T-cell (primary cell): ENCODE data around the gene HP1BP3. TPM values are rescaled to one million over a fixed set of nuclear protein-coding genes. Genes with fewer than 3 reads are reported as not detected.

Source experiments
- ATAC-seq, 4 experiments: fragments of 200-7000 bp in 3 of 4; fragments of 150-1000 bp in 1 of 4; cut with Tn5 transposase; replicated peaks in 1 of 4; 1 replicate in 3 of 4; 2 replicates in 1 of 4; pipeline ENCODE4 v1.10.0; 2021; ENCODE audit warnings: moderate library complexity in 3 of 4, mild to moderate bottlenecking in 2 of 4, moderate number of reproducible peaks in 1 of 4
- CTCF ChIA-PET, 2 donors: fragments of 300-600 bp; sonication (Branson Sonifier 250); formaldehyde crosslinking; loops; one replicate each; lab custom pipeline; 2022; ENCODE audit warnings: antibody characterized with exemption in 2 of 2; lab: Charles Lee
- POLR2A ChIA-PET, 2 donors: fragments of 300-600 bp; sonication (Branson Sonifier 250); formaldehyde crosslinking; loops; one replicate each; lab custom pipeline; 2022; ENCODE audit warnings: antibody characterized with exemption in 2 of 2; lab: Charles Lee
- DNase-seq, 35 experiments: peaks; one replicate each; pipeline versions ENCODE4 v3.0.0 to v3.0.0-alpha.2; 2013 to 2023
- H3K27ac ChIP-seq: one replicate; pipeline ENCODE4 v1.5.1; 2013; ENCODE audit warnings: low read length
- H3K27me3 ChIP-seq, 2 experiments: replicated peaks in 1 of 2; 1 replicate in 1 of 2; 2 replicates in 1 of 2; pipeline versions ENCODE4 v1.6.1 to v1.7.0; 2013; ENCODE audit warnings: low read length in 1 of 2, mixed read lengths in 1 of 2; ENCODE audit not compliant: control insufficient read depth in 2 of 2, insufficient read depth in 2 of 2; ENCODE audit errors: extremely low read depth in 1 of 2
- H3K36me3 ChIP-seq, 2 donors: 1 replicate in 1 of 2; 2 replicates in 1 of 2; pipeline versions ENCODE4 v1.6.1 to v1.7.0; 2013; ENCODE audit warnings: low read length in 1 of 2; ENCODE audit not compliant: control insufficient read depth in 2 of 2, insufficient read depth in 1 of 2; ENCODE audit errors: extremely low read depth in 1 of 2
- H3K4me1 ChIP-seq, 2 experiments: 1 replicate in 1 of 2; 2 replicates in 1 of 2; pipeline versions ENCODE4 v1.6.1 to v1.7.0; 2013; ENCODE audit warnings: low read length in 2 of 2, mixed read lengths in 1 of 2; ENCODE audit not compliant: insufficient read depth in 2 of 2, control insufficient read depth in 1 of 2; ENCODE audit errors: extremely low read depth in 1 of 2
- H3K4me3 ChIP-seq, 2 donors: 1 replicate in 1 of 2; 2 replicates in 1 of 2; pipeline versions ENCODE4 v1.5.1 to v1.7.0; 2013; ENCODE audit warnings: mild to moderate bottlenecking in 2 of 2, low read length in 1 of 2, moderate library complexity in 1 of 2; ENCODE audit not compliant: control insufficient read depth in 1 of 2; ENCODE audit errors: extremely low read depth in 1 of 2
- H3K9me3 ChIP-seq: 2 replicates; pipeline ENCODE4 v1.7.0; 2013
- H3K27ac Mint-ChIP-seq, 2 donors: one replicate each; pipeline ENCODE4 v1.8.0; 2020 to 2021; ENCODE audit warnings: mild to moderate bottlenecking in 2 of 2, mixed read lengths in 2 of 2
- H3K27me3 Mint-ChIP-seq, 2 donors: one replicate each; pipeline ENCODE4 v1.8.0; 2021 to 2022; ENCODE audit warnings: mixed read lengths in 2 of 2
- H3K36me3 Mint-ChIP-seq: one replicate; pipeline ENCODE4 v1.8.0; 2021; ENCODE audit warnings: mixed read lengths
- H3K4me1 Mint-ChIP-seq, 3 donors: one replicate each; pipeline ENCODE4 v1.8.0; 2020 to 2022; ENCODE audit warnings: mixed read lengths in 3 of 3, mild to moderate bottlenecking in 1 of 3
- H3K4me3 Mint-ChIP-seq, 3 donors: one replicate each; pipeline ENCODE4 v1.8.0; 2020 to 2022; ENCODE audit warnings: mild to moderate bottlenecking in 3 of 3, mixed read lengths in 3 of 3, moderate library complexity in 3 of 3
- H3K9me3 Mint-ChIP-seq, 3 donors: one replicate each; pipeline ENCODE4 v1.8.0; 2020 to 2022; ENCODE audit warnings: mixed read lengths in 3 of 3
- WGBS: methylation state at CpG from one replicate; pipeline ENCODE4 v1.1.5; 2013; ENCODE audit warnings: missing lambda C conversion rate; ENCODE audit not compliant: insufficient coverage; 5-methylcytosine and 5-hydroxymethylcytosine counted together
- total RNA-seq, 35 experiments: library from RNA in 6 of 35; stranded (reverse) in 6 of 35; fragments of 120-200 nt in 1 of 35; gene quantifications; one replicate each; pipeline versions ENCODE4 v1.2.1 to v1.2.4 and lab custom pipeline; 2013 to 2026

HP1BP3 gene
- total RNA-seq, 5 donors from 2014 or later (not counting 1 experiment from before 2014, with no cell fraction given) = 248 to 279 (median 270) TPM

DNA sequence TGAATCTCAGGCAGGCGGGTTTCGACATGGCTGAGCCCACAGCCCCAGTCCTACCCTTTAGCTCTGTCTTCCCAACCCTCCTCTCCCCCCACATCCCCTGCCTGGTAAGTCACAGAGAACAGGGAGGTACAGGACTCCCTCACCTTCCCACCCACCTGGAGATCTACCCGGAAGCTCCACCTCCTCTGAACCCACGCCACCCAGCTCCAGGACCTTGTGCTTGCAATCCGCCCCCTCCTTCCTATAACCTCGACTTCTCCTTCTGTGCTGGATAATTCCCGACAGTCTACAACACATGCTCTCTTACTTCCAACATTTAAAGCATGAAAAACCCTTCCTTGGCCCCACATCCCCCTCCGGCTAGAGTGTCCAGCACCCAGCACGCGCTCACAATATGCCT lies 91.6 kb downstream of the HP1BP3 start:
- H3K36me3 ChIP-seq = no peaks in the 10 kb centered on the region
- peaks cover 0 to 34% of the 10 kb centered on the region in 2 experiments for H3K27me3 ChIP-seq
- ATAC-seq (no peak), DNase-seq (no peak)
- no peaks in the 10 kb centered on the region for H3K36me3 Mint-ChIP-seq
- 86% methylated on average over 9 of the region's 10 CpGs for WGBS
- peaks cover 6 to 10% (median 8%) of the 10 kb centered on the region in 3 donors for H3K4me1 Mint-ChIP-seq
- H3K9me3 Mint-ChIP-seq = no peaks in the 10 kb centered on the region
- H3K4me1 ChIP-seq = peaks cover 0 to 15% of the 10 kb centered on the region in 2 experiments
- no peak overlapping the region for H3K27ac Mint-ChIP-seq
- ChIA-PET POLR2A (no interaction called here), CTCF (interaction anchor here in 1 of 2 donors (1.5 kb wide), 1 partner anchor 500 kb away, joined by 3 read pairs; no protein-coding TSS in a partner anchor)
- no peak overlapping the region for H3K27ac ChIP-seq
- no peaks in the 10 kb centered on the region for H3K27me3 Mint-ChIP-seq
- no peaks in the 10 kb centered on the region for H3K9me3 ChIP-seq
- peak overlapping the region; percentile 43 to 90 (median 81) for H3K4me3 Mint-ChIP-seq
- H3K4me3 ChIP-seq = no peak overlapping the region

DNA sequence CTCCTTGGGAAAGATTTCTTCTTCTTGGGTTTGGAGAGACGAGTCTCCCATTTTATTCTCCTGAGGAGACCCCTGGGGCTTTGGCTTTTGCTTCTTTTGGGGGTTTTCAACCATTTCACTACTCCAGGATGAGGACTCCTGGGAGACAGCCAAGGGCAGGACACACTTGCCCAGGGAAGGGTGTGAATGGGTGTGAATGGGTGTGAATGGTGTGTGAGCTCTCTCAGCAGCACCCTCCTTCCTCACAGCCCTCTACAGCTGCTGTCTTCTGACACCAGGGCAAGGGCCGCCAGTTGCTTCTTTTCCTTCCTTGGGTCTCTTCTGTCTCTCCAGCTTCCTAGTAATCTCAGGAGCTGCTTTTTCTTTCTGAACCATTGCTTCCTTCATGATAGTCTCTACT lies 93.5 kb downstream of the HP1BP3 start:
- H3K4me3 Mint-ChIP-seq = no peak overlapping the region
- no peak for DNase-seq
- H3K27me3 ChIP-seq = peaks cover 0 to 34% of the 10 kb centered on the region in 2 experiments
- H3K4me1 ChIP-seq = peaks cover 0 to 15% of the 10 kb centered on the region in 2 experiments
- 100% methylated on average over 1 of the region's 2 CpGs for WGBS
- no peaks in the 10 kb centered on the region for H3K9me3 Mint-ChIP-seq
- H3K27ac Mint-ChIP-seq = no peak overlapping the region
- no peak for ATAC-seq
- ChIA-PET POLR2A (no interaction called here), CTCF (interaction anchor here (0.7 to 1.5 kb wide), 5 partner anchors 12 to 502 kb away, joined by 3 to 9 read pairs (median 4); no protein-coding TSS in a partner anchor)
- no peaks in the 10 kb centered on the region for H3K36me3 ChIP-seq
- peaks cover 6 to 10% (median 8%) of the 10 kb centered on the region in 3 donors for H3K4me1 Mint-ChIP-seq
- H3K27me3 Mint-ChIP-seq = no peaks in the 10 kb centered on the region
- H3K9me3 ChIP-seq = no peaks in the 10 kb centered on the region
- no peak overlapping the region for H3K27ac ChIP-seq
- no peaks in the 10 kb centered on the region for H3K36me3 Mint-ChIP-seq
- H3K4me3 ChIP-seq = no peak overlapping the region

Other genes with a start within 250 kb of the HP1BP3 start
- gene FAM43B, start 234.7 kb downstream of the HP1BP3 start, total RNA-seq = not detected
- gene CDA, start 198.2 kb downstream of the HP1BP3 start, total RNA-seq = under 1 TPM in 1 of 5 donors, not detected in 4; 0.35 TPM
- gene PINK1, start 153.8 kb downstream of the HP1BP3 start, total RNA-seq = 10 to 100 TPM; 11.8 to 30.1 (median 26.8) TPM
- 100 to 1,000 TPM; 106 to 145 (median 124) TPM for gene DDOST, start 125.9 kb downstream of the HP1BP3 start, total RNA-seq
- not detected for gene KIF17, start 69.3 kb downstream of the HP1BP3 start, total RNA-seq
- under 1 TPM; 0.07 to 0.58 (median 0.33) TPM for gene SH2D5, start 54.6 kb downstream of the HP1BP3 start, total RNA-seq